MV-4-11 (cell line): ENCODE results near the gene GPX3.
A peak's percentile ranks its signal among the peaks of the same experiment; 100 is the strongest.

Experiments
- DNase-seq: peaks from one replicate; lab custom pipeline; 2025; lab: John Stamatoyannopoulos, UW

The GPX3 gene

GRCh38 chr5:151020304-151021110 is at the start of gene GPX3:
GPX3 (plus strand) TSS chr5:151020591; CDS start chr5:151020655, 64 bp downstream.
- no peak for DNase-seq

- DNase-seq: no peak
These were observed 41.8 kb upstream of the GPX3 start for GRCh38 chr5:150978590-150978989.

- DNase-seq: no peak
These were observed 32.6 kb upstream of the GPX3 start for GRCh38 chr5:150987746-150988145.

DNA sequence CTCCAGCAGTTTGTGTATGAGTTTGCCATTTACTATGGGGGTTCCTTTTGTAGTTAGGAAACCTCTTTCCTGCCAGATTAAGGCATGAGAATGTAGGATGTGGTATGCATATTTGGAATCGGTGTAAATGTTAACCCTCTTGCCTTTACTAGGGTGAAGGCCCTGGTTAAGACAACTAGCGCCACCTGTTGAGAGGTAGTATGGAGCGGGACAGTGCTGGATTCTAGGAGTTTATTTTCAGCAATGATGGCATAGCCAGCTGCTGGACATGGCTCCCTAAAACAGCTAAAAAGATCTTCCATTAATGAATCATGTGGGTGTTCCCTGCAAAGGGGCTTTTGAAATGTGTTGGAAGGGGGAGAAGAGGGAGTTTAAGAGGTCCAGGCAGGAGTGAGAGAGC is 30.7 kb upstream of the GPX3 start:
- DNase-seq: no peak

- DNase-seq: no peak
These were observed 27.7 kb upstream of the GPX3 start for GRCh38 chr5:150992705-150993104.

- DNase-seq: no peak
These were observed 27.0 kb upstream of the GPX3 start for GRCh38 chr5:150993422-150993821.

DNA sequence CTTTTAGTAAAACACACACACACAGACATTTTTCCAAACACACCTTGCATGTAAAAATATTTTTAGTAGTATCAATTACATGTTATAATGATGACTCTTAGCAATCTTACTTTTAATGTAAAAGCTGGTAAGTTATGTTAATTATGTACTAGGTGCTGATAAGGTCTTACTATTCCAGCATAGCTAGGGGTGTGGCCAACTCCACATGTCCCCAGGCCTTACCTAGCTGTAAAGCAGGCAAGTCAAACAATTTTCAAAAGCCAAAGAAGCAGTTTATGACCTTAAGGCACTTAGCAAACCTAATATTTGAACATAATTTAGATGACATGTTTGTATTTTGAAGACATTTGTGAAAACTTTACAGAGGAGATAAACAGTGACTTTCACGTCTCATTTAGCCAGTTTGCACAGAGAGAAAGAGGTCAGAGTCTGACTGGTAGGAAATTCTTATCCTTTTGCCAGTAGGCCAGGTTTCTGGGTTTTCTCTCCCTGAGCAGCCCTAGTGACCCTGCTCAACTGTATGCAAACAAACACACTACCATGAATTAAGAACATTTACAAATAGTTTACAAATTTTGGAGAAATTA is 26.5 kb upstream of the GPX3 start:
- DNase-seq: no peak

GRCh38 chr5:150999704-151000442 is 20.5 kb upstream of the GPX3 start:
- no peak for DNase-seq

DNA sequence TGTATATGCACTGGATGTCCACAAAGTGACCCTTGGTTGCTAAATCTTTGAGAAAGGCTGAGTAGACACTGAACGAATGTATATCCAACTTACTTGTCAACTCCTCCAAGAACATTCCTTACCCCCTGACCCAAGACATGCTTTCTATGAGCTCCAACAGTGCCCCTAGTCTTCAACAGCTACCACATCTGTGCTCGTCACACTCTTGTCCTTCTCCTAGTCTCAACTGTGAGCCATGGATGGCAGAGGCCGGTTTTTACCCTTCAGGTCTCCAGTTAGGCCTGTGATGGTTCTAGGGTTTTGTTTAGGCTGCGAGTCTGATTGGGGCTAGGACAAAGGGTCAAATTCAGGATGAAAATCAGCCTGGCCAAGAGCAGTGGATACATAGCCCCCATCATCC is 19.0 kb upstream of the GPX3 start:
- no peak for DNase-seq

DNA sequence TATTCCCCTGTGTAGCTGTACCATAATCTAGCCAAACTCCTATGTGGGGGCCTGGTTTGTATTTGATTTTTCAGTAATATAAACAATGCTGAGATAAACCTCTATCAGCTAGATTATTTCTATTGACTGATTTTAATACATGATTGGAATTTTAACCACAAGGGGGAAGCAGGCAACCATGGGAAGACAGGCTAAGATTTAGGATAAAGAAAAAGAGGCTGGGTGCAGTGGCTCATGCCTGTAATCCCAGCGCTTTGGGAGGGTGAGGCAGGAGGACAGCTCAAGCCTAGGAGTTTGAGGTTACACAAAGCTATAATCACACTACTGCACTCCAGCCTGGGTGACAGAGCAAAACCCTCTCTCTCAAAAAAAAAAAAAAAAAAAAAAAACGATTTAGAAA is 18.1 kb upstream of the GPX3 start:
- no peak for DNase-seq

GRCh38 chr5:151002681-151003502 is 17.5 kb upstream of the GPX3 start:
- DNase-seq: no peak

DNA sequence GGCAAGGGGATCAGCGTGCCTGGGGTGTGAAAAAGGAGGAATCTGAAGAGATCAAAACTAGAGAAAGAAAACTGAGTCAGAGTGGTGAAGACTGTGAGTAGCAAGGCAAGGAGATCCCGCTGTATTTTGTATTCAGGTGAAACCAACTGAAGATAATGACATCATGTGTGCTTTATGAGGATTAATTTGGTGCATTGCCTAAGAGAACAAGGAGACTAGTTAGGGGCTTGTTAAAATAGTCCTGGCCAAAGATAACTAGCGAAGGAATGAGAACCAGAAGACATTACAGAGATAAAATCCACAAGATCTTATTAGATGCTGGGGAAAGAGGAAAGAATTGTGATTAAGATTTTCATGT is 16.9 kb upstream of the GPX3 start:
- DNase-seq: no peak

GRCh38 chr5:151004499-151004898 is 15.9 kb upstream of the GPX3 start:
- DNase-seq: no peak

DNA sequence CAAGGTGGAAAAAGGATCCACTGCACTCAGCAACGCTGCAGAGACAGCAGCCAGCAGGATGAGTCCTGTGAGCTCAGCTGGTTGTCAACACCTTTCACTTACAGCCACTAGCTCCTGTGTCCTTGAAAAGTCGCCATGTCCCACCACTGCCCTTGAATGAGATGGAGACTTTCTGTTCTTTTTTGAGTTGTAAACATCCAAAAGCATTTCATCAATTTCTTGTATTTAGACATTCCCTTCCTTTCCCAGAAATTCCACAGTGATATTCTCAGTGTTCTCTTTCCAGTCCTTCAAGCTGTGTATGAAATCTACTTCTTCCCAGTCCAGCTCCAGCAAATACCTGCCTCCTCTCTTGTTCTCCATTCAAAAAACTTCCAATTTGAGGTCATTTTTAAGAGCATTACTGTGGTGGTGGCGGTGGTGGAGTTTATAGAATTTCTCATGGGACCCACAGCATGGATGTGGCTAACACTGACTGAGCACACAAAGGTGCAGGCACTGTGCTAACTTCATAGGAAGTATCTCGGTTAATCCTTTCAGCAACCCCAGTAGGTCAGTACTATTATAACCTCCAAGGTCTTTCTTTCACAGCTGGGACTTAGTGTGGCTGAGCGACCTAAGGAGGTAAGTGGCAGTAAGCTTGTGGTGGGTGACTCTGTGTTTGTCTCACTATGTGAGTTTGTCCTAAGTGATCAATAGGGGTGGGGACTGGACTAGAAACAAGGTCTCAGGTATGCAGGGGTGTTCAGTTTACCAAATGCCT is 15.0 kb upstream of the GPX3 start:
- no peak for DNase-seq

- DNase-seq: peak; percentile 23
These were observed 14.3 kb upstream of the GPX3 start for GRCh38 chr5:151005950-151006576.

DNA sequence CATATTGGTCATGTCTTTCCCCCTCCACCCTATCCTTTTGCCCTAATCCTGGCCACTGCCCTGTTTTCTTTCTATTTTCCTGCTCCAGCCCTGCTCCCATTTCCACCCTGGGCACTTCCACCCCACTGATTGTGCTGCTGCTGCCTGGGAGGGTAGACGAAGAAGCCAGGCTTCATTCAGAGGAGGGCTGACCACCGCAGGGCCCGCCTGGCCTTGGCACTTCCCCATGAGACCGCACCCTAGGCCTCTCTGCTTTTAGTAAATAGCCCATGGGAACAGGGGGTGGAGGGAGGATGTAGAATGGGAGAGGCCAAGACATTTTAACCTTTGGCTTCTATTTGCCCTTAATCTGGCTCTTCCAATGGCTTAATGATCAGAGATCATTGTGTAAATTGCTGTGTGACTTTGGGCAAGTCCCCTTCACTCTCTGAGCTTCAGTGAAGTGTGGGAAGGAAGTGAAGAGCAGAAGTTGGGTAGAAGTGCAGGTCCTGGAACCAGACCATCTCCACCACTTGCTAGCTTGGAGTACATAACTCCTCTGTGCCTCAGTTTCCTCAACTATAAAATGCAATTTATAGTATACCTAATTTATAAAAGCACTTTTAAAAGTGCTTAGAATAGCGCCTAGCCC is 13.6 kb upstream of the GPX3 start:
- no peak for DNase-seq

GRCh38 chr5:151007430-151008209 is 12.8 kb upstream of the GPX3 start:
- no peak for DNase-seq

DNA sequence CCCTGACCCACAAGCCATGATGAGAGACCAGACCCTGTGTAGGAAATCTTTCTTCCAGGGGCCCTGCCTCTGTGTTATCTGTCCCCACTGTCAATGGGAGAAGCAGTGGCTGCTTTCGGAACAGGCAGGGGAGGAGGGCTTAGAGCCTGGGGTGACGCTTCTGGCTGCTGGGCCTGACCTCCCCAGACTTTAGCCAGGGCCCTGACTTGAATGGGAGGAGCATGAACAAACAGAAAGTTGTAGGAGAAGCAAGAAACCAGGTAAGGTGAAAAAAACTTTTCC is 12.2 kb upstream of the GPX3 start:
- DNase-seq: no peak

GRCh38 chr5:151008906-151009305 is 11.5 kb upstream of the GPX3 start:
- DNase-seq: no peak

DNA sequence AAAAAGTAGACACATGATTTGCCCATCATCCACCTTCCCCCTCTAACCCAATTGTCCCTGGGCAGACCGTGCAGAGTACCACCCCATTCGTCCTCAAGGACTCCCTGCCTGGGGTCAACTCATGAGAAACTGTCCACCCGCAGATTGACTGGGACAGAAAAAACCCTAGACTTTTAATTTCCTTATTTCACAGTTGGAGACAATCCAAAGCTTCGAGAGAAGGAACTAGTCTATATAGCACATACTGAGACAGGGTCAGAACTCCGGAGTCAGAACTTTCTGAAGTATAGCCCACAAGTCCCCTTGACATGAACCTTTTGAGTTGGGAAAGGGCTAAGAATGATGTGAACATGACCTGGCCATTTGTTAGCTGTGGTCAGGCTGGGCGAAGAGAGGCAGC is 7.5 kb upstream of the GPX3 start:
- DNase-seq: no peak
